Panc1 (cell line): Measurements from ENCODE around the gene ZC3HAV1. TPM values are rescaled to one million over a fixed set of nuclear protein-coding genes. Genes with fewer than 3 reads are reported as not detected.

Experiments
- ATAC-seq: fragments of 200-7000 bp; cut with Tn5 transposase; 2 replicates; pipeline ENCODE4 v1.9.1; 2020; ENCODE audit warnings: mild to moderate bottlenecking, moderate library complexity
- BruUV-seq: library from RNA; stranded (reverse); fragments of 400-500 nt; replicated peaks from 2 replicates; lab custom pipeline; 2021; lab: Mats Ljungman, UMichigan
- CTCF ChIA-PET: fragments of 300-600 bp; sonication (Branson Sonifier 250); formaldehyde crosslinking; loops from one replicate; lab custom pipeline; 2022; ENCODE audit warnings: antibody characterized with exemption; lab: Charles Lee
- POLR2A ChIA-PET: fragments of 300-600 bp; sonication (Branson Sonifier 250); formaldehyde crosslinking; loops from one replicate; lab custom pipeline; 2022; ENCODE audit warnings: antibody characterized with exemption; lab: Charles Lee
- DNase-seq: peaks from one replicate; pipeline ENCODE4 v3.0.0-alpha.2; 2010; ENCODE audit warnings: low read depth, low spot score
- H3K27ac ChIP-seq: 2 replicates; pipeline ENCODE4 v1.5.1; 2011; ENCODE audit warnings: mild to moderate bottlenecking, low read length, inconsistent platforms
- H3K27me3 ChIP-seq: fragments of 200-500 bp; sonication (Bioruptor generic); 2 replicates; pipeline ENCODE4 v1.6.0; 2014; ENCODE audit warnings: low read length, inconsistent platforms; ENCODE audit not compliant: control insufficient read depth, insufficient read depth
- H3K36me3 ChIP-seq: fragments of 200-500 bp; sonication (Bioruptor generic); 2 replicates; pipeline ENCODE4 v1.5.1; 2014; ENCODE audit warnings: inconsistent platforms, mild to moderate bottlenecking, low read length, moderate library complexity; ENCODE audit not compliant: control insufficient read depth, insufficient read depth
- H3K4me1 ChIP-seq: 2 replicates; pipeline ENCODE4 v1.5.1; 2011; ENCODE audit warnings: inconsistent platforms, mild to moderate bottlenecking, low read length, moderate library complexity; ENCODE audit not compliant: control insufficient read depth, insufficient read depth
- H3K4me3 ChIP-seq, 2 experiments: 2 replicates each; pipeline ENCODE4 v1.5.1; 2011 to 2012; ENCODE audit warnings: low read depth in 2 of 2, low read length in 2 of 2, mild to moderate bottlenecking in 2 of 2, inconsistent platforms in 1 of 2, moderate library complexity in 1 of 2
- H3K9me3 ChIP-seq: fragments of 200-500 bp; sonication (Bioruptor generic); 2 replicates; pipeline ENCODE4 v1.5.1; 2014; ENCODE audit warnings: low read depth, mild to moderate bottlenecking, inconsistent platforms, low read length, moderate library complexity; ENCODE audit not compliant: control insufficient read depth, insufficient read depth
- POLR2AphosphoS5 ChIP-seq: IDR thresholded peaks from 2 replicates; pipeline ENCODE4 v1.6.1; 2012; ENCODE audit warnings: mild to moderate bottlenecking, low read depth, low read length, moderate library complexity
- SIN3A ChIP-seq: IDR thresholded peaks from 2 replicates; pipeline ENCODE4 v1.6.1; 2012; ENCODE audit warnings: low read depth, mild to moderate bottlenecking, low read length, moderate library complexity, borderline replicate concordance; ENCODE audit not compliant: insufficient read depth
- TCF7L2 ChIP-seq: IDR thresholded peaks from 2 replicates; pipeline ENCODE4 v1.6.1; 2011; ENCODE audit warnings: mild to moderate bottlenecking, low read depth, low read length, inconsistent platforms
- in situ Hi-C: cut with HindIII; loops from 2 replicates; pipeline ENCODE4 v1.10.0; 2016; ENCODE audit warnings: low sequenced_read_pairs, low pct_unique_long_range_greater_than_20kb
- intact Hi-C: fragments of 100-400 bp; cut with micrococcal nuclease; formaldehyde crosslinking; loops from one replicate; pipeline ENCODE4 v1.10.0; 2022; ENCODE audit not compliant: unreplicated experiment
- total RNA-seq: library from RNA; stranded (reverse); gene quantifications from one replicate; pipeline ENCODE4 v1.2.1, GENCODE V29; 2021; ENCODE audit not compliant: unreplicated experiment
- TF ChIP-seq, protein P1 (sequence below), 2 experiments: IDR thresholded peaks; 2 replicates each; pipeline ENCODE4 v1.6.1; 2011 to 2012; ENCODE audit warnings: low read depth in 2 of 2, control low read depth in 1 of 2, low read length in 1 of 2, mild to moderate bottlenecking in 1 of 2, moderate library complexity in 1 of 2; ENCODE audit not compliant: insufficient read depth in 1 of 2
- TF ChIP-seq, protein P2 (sequence below): fragments of 450-650 bp; IDR thresholded peaks from 2 replicates; pipeline ENCODE4 v1.5.1; 2017; ENCODE audit warnings: mild to moderate bottlenecking

Gene ZC3HAV1
- total RNA-seq, 1 experiment from 2014 or later, result 47.1 TPM

DNA sequence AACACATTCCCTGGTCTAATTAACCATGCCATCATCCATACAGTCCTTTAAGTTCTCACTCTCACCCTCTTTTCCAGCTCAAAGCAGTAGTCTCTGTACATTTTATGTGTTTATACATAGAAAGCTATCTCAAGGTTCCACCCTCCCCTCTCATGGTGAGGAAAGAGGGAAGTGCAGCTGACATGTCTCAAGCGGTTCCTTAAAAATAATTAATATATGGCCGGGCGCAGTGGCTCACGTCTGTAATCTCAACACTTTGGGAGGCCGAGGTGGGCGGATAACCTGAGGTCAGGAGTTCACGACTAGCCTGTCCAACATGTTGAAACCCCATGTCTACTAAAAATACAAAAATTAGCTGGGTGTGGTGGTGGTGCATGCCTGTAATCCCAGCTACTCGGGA, 36.7 kb downstream of the ZC3HAV1 start:
- in situ Hi-C loops, result no loop called here
- CTCF ChIA-PET, result no interaction called here

DNA sequence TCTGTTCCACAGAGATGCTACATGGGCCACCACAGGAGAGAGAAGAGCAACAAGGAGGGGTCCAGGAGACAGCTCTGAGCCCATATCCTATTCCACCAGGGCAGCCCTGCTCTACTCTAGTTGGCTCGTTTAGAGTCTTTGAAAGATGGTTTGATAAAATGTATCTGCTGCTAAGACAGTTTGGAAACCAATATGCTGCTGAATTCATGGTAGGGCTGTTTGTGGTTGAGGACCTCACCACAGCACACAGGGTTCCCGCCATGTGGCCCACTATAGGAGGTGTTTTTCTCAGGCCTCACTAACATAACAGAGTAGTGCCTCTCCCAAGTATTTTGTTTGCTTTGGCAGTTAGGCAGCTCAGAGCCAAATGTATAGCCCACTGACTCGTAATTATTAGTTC, 37.8 kb downstream of the ZC3HAV1 start:
- peaks cover 22% of the 10 kb centered on the region for H3K36me3 ChIP-seq
- ATAC-seq, result no peak
- BruUV-seq, result TSS peak; percentile 33

More for the DNA sequence above, 36.7 kb downstream of the ZC3HAV1 start:
- TF ChIP-seq, protein P1, sequence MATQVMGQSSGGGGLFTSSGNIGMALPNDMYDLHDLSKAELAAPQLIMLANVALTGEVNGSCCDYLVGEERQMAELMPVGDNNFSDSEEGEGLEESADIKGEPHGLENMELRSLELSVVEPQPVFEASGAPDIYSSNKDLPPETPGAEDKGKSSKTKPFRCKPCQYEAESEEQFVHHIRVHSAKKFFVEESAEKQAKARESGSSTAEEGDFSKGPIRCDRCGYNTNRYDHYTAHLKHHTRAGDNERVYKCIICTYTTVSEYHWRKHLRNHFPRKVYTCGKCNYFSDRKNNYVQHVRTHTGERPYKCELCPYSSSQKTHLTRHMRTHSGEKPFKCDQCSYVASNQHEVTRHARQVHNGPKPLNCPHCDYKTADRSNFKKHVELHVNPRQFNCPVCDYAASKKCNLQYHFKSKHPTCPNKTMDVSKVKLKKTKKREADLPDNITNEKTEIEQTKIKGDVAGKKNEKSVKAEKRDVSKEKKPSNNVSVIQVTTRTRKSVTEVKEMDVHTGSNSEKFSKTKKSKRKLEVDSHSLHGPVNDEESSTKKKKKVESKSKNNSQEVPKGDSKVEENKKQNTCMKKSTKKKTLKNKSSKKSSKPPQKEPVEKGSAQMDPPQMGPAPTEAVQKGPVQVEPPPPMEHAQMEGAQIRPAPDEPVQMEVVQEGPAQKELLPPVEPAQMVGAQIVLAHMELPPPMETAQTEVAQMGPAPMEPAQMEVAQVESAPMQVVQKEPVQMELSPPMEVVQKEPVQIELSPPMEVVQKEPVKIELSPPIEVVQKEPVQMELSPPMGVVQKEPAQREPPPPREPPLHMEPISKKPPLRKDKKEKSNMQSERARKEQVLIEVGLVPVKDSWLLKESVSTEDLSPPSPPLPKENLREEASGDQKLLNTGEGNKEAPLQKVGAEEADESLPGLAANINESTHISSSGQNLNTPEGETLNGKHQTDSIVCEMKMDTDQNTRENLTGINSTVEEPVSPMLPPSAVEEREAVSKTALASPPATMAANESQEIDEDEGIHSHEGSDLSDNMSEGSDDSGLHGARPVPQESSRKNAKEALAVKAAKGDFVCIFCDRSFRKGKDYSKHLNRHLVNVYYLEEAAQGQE (IDR thresholded peaks at IDR 0.05; ENCODE audit: insufficient read depth in 1 of 2, low read depth in 2 of 2, low read length in 1 of 2), result no peak
- TF ChIP-seq TCF7L2 (no peak), POLR2AphosphoS5 (no peak), SIN3A (no peak)
- TF ChIP-seq, protein P2, sequence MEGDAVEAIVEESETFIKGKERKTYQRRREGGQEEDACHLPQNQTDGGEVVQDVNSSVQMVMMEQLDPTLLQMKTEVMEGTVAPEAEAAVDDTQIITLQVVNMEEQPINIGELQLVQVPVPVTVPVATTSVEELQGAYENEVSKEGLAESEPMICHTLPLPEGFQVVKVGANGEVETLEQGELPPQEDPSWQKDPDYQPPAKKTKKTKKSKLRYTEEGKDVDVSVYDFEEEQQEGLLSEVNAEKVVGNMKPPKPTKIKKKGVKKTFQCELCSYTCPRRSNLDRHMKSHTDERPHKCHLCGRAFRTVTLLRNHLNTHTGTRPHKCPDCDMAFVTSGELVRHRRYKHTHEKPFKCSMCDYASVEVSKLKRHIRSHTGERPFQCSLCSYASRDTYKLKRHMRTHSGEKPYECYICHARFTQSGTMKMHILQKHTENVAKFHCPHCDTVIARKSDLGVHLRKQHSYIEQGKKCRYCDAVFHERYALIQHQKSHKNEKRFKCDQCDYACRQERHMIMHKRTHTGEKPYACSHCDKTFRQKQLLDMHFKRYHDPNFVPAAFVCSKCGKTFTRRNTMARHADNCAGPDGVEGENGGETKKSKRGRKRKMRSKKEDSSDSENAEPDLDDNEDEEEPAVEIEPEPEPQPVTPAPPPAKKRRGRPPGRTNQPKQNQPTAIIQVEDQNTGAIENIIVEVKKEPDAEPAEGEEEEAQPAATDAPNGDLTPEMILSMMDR, result no peak
- Histone ChIP-seq H3K4me3 (no peak overlapping the region), H3K36me3 (peaks cover 25% of the 10 kb centered on the region), H3K4me1 (peaks cover 3% of the 10 kb centered on the region; the same call in 1 of the 2 replicates), H3K9me3 (no peaks in the 10 kb centered on the region), H3K27ac (no peak overlapping the region), H3K27me3 (no peaks in the 10 kb centered on the region)
- no TSS peak for BruUV-seq
- POLR2A ChIA-PET, result no interaction called here
- intact Hi-C loops, result no loop called here
- ATAC-seq (no peak), DNase-seq (no peak)

More for the DNA sequence above, 37.8 kb downstream of the ZC3HAV1 start:
- peaks cover 3% of the 10 kb centered on the region; the same call in 1 of the 2 replicates for H3K4me1 ChIP-seq
- intact Hi-C loops, result no loop called here
- H3K27ac ChIP-seq, result no peak overlapping the region
- in situ Hi-C loops, result no loop called here
- DNase-seq, result no peak
- no peaks in the 10 kb centered on the region for H3K27me3 ChIP-seq
- ChIA-PET POLR2A (no interaction called here), CTCF (no interaction called here)
- no peak for TF ChIP-seq TCF7L2
- TF ChIP-seq, protein P2, result no peak
- TF ChIP-seq SIN3A, result no peak
- TF ChIP-seq, protein P1 (IDR thresholded peaks at IDR 0.05; ENCODE audit: insufficient read depth in 1 of 2, low read depth in 2 of 2, low read length in 1 of 2), result no peak
- TF ChIP-seq POLR2AphosphoS5, result no peak
- no peak overlapping the region for H3K4me3 ChIP-seq
- H3K9me3 ChIP-seq, result no peaks in the 10 kb centered on the region
